Raji (cell line): ENCODE measurements around the gene C10orf62.

ENCODE experiments used
- POLR2A ChIP-seq: IDR thresholded peaks from 2 replicates; pipeline ENCODE4 v1.6.1; 2011; ENCODE audit warnings: low read depth, low read length, control low read depth; ENCODE audit not compliant: insufficient read depth

C10orf62 gene

DNA sequence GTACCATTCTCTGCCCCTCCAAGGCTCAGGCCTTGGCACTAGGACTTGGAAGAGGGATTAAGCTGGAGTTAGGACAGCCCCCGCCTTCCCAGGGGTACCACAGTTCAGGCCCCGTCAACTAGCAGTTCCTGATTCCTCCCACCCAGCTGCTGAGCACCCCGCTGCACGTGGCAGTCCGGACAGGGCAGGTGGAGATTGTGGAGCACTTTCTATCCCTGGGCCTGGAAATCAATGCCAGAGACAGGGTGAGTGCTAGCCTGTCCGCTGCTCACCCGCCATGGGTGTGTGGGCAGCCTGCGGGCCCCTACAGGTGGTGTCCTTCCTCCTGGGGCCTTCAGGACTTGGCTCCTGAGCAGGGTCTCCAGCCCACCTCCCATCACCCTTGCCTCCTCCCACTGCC, 7.4 kb upstream of the C10orf62 start:
- TF ChIP-seq POLR2A: no peak

DNA sequence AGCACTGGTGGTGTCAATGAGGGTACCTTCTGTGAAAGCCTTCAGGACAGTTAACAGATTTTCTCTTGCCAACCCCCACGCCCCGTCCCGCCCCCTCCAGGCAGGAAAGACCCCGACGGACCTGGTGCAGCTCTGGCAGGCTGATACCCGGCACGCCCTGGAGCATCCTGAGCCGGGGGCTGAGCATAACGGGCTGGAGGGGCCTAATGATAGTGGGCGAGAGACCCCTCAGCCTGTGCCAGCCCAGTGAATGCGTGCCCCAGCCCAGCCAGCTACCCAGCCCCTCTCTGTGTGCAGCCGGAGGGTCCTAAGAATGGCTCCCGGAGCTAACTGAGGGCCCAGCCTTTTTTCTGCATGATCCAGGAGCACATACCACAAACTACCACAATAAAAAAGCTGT, 6.0 kb upstream of the C10orf62 start:
- no peak for TF ChIP-seq POLR2A

- TF ChIP-seq POLR2A: no peak
These were observed 5.3 kb upstream of the C10orf62 start, which contains the start of gene HOGA1 for GRCh38 chr10:97584060-97584797. HOGA1 (plus strand) TSS chr10:97584389; CDS start chr10:97584704, 315 bp downstream.

DNA sequence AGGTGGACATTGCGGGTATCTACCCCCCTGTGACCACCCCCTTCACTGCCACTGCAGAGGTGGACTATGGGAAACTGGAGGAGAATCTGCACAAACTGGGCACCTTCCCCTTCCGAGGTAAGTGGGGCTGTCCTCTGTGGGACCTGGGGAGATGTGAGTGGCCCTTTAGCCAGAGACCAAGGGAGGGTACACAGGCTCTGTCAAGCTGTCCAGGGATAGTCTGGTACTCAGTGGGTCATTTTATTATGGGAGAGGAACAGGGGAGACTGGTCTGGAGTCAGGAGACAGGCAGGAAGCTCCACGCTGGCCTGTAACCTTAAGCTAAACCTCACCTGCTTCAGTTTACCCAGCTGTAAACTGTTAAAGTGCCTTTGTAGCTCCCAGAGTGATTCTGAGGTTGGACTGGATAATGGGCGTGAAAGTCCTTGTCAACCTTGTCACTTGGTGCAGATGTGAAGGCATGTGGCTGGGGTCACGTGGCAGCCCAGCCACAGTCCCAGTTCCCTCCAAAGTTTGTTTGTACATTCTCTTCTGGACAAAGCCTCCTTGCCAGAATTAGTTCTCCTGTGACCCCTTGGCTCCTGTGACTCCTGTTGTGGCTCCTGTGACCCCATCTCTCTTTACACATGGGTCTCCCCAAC, 4.6 kb upstream of the C10orf62 start:
- TF ChIP-seq POLR2A: no peak

- no peak for TF ChIP-seq POLR2A
These were observed 4.1 kb upstream of the C10orf62 start for GRCh38 chr10:97585439-97585811.

GRCh38 chr10:97587183-97587582, 2.3 kb upstream of the C10orf62 start:
- no peak for TF ChIP-seq POLR2A

DNA sequence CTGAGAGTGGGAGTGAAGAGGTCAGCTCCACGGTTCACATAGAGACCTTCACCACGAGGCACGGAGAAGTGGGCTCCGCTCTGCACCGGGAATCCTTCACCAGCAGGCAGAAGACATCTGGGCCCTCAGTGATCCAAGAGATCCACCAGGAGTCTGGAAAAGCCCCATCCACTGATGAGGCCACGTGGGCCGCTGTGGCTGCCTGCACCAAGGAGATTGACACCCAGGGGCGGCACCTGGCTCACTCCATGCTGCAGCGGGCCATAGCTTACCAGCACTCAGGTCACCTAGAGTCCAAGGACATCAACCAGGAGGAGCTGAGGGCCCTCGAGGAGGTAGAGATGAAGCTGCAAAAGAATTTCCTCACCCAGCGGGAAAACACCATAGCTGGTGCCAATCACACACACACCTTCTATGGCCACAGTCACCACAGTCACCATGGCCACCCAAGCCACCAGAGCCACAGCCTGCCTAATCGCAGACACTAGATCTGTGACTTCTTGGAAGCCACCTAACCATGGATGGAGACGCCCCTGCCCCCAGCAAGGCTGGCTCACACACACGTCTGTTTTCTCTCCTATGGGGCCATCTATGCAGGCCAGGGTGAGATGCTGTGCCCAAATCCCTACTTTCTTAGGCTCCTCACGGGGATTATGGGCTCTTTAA, 694 bp downstream of the C10orf62 start:
- no peak for TF ChIP-seq POLR2A

DNA sequence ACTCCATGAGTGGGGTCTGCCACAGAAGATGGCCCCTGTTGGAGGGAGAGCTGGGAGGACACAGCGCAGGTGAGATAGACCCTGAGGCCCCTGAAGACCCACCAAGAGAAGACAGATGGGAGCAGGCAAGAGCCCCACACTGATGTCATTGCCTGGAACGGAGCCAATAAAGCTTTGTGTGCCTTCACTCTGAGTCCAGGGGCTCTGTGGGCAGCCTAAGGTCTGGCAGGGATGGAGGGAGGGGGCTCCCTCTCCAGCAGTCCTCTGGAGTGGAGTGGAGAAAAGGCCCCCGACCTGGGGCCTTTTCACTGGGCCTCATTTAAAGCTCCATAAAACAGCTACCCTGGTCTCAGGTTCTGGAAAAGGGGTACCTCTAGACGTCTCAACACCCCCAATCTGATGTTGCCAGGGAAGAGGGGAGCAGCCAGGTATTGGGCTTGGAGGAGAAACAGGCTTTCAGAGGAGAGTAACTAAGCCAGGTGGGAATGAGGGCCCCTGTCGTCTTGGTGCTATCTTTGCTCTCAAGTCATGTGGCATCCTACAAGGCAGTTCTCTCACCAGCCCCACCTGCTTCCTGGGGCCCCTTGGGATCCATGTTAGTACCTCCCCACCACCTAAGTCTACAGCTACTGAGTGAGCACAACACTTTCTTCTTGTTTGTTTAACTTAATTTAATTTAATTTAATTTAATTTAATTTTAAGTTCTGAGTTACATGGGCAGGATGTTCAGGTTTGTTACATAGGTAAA, 1.4 kb downstream of the C10orf62 start:
- no peak for TF ChIP-seq POLR2A

- no peak for TF ChIP-seq POLR2A
These were observed 3.9 kb downstream of the C10orf62 start for GRCh38 chr10:97593421-97593820.

GRCh38 chr10:97596101-97597082, 6.9 kb downstream of the C10orf62 start:
- TF ChIP-seq POLR2A: no peak

- TF ChIP-seq POLR2A: no peak
These were observed 8.3 kb downstream of the C10orf62 start for GRCh38 chr10:97597778-97598177.

- TF ChIP-seq POLR2A: no peak
These were observed 9.1 kb downstream of the C10orf62 start for GRCh38 chr10:97598407-97599271.

- TF ChIP-seq POLR2A: no peak
These were observed 9.7 kb downstream of the C10orf62 start for GRCh38 chr10:97599272-97599619.
